ENCODE data around the gene PTGER1. TPM values are rescaled to one million over a fixed set of nuclear protein-coding genes. Genes with fewer than 3 reads are reported as not detected.

PTGER1 gene
- total and polyA plus RNA-seq, 9 of the 15 experiments (the other 6 are each of a cell fraction or from before 2014, with no cell fraction given), result 0.06 to 0.36 (median 0.31) TPM; not detected in 5

DNA sequence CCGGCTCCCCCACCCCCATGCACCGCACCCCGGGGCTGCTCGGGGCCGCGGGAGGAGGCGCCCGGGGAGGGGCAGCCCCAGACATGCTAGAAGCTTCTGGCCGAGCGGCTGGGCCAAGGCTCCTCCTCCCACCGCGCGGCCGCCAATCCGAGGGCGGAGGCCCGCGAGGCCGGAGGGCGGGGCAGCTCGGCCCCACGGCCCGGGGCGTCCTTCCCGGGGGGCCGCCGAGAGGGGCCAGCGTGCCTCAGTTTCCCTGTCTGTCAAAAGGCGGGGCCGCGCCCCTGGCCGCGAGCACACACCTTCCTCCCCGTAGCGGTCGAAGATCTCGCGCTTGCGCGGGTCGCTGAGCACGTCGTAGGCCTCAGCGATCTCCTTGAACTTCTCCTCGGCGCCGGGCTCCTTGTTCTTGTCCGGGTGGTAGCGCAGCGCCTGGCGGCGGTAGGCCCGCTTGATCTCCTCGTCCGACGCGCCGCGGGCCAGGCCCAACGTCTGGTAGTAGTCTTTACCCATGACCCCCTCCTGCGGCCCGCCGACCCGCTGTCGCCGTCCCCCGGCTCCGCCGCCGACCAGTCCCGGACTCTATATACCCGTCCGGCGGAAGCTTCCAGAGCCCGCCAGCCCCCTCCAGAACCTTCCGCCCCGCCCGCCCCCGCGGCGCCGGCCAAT, 42.8 kb upstream of the PTGER1 start, which contains the start of gene DNAJB1 (continued):
- TF ChIP-seq, protein P1, sequence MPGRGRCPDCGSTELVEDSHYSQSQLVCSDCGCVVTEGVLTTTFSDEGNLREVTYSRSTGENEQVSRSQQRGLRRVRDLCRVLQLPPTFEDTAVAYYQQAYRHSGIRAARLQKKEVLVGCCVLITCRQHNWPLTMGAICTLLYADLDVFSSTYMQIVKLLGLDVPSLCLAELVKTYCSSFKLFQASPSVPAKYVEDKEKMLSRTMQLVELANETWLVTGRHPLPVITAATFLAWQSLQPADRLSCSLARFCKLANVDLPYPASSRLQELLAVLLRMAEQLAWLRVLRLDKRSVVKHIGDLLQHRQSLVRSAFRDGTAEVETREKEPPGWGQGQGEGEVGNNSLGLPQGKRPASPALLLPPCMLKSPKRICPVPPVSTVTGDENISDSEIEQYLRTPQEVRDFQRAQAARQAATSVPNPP (IDR thresholded peaks at IDR 0.05; ENCODE audit: borderline replicate concordance, insufficient read depth, insufficient read length), result no peak
- TF ChIP-seq SP2 (IDR thresholded peaks at IDR 0.05; ENCODE audit: extremely low read depth, low read depth, low read length, poor library complexity, severe bottlenecking), result no peak
- TF ChIP-seq SRSF9 (IDR thresholded peaks at IDR 0.05; ENCODE audit: borderline replicate concordance, low read depth, low read length), result no peak
- no peak for TF ChIP-seq ZNF75A (CRISPR knock-in tag; IDR thresholded peaks at IDR 0.05)
- TF ChIP-seq NFE2L1 (tag; IDR thresholded peaks at IDR 0.05; ENCODE audit: borderline replicate concordance, low read depth), result no peak
- TF ChIP-seq, protein P2, sequence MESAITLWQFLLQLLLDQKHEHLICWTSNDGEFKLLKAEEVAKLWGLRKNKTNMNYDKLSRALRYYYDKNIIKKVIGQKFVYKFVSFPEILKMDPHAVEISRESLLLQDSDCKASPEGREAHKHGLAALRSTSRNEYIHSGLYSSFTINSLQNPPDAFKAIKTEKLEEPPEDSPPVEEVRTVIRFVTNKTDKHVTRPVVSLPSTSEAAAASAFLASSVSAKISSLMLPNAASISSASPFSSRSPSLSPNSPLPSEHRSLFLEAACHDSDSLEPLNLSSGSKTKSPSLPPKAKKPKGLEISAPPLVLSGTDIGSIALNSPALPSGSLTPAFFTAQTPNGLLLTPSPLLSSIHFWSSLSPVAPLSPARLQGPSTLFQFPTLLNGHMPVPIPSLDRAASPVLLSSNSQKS (CRISPR knock-in tag; IDR thresholded peaks at IDR 0.05), result no peak
- TF ChIP-seq ZNF253 (CRISPR knock-in tag; conservative IDR thresholded peaks at IDR 0.05), result no peak
- TF ChIP-seq, protein P3, sequence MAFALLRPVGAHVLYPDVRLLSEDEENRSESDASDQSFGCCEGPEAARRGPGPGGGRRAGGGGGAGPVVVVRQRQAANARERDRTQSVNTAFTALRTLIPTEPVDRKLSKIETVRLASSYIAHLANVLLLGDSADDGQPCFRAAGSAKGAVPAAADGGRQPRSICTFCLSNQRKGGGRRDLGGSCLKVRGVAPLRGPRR (CRISPR knock-in tag; IDR thresholded peaks at IDR 0.05), result no peak
- TF ChIP-seq MEF2D (tag; conservative IDR thresholded peaks at IDR 0.05; ENCODE audit: low read depth), result no peak
- no peak; a peak in 2 of 4 replicates for TF ChIP-seq NRF1 (conservative IDR thresholded peaks at IDR 0.05 in 1 of 2, IDR thresholded peaks at IDR 0.05 in 1 of 2)
- TF ChIP-seq, protein P4, sequence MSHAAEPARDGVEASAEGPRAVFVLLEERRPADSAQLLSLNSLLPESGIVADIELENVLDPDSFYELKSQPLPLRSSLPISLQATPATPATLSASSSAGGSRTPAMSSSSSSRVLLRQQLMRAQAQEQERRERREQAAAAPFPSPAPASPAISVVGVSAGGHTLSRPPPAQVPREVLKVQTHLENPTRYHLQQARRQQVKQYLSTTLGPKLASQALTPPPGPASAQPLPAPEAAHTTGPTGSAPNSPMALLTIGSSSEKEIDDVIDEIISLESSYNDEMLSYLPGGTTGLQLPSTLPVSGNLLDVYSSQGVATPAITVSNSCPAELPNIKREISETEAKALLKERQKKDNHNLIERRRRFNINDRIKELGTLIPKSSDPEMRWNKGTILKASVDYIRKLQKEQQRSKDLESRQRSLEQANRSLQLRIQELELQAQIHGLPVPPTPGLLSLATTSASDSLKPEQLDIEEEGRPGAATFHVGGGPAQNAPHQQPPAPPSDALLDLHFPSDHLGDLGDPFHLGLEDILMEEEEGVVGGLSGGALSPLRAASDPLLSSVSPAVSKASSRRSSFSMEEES (CRISPR knock-in tag; IDR thresholded peaks at IDR 0.05), result no peak
- TF ChIP-seq SNRNP70 (optimal IDR thresholded peaks at IDR 0.05; ENCODE audit: low read depth, low read length), result no peak
- no peak for TF ChIP-seq CREBBP (IDR thresholded peaks at IDR 0.05; ENCODE audit: low read depth, low read length)
- no peak for TF ChIP-seq DIDO1 (tag; IDR thresholded peaks at IDR 0.05; ENCODE audit: low read depth)
